HepG2 (cell line): ENCODE data around the gene PLD4.

Source experiments
- ATF3 ChIP-seq: sonication (generic); formaldehyde crosslinking; IDR thresholded peaks from 2 replicates; pipeline ENCODE4 v1.4.0; 2020; ENCODE audit warnings: missing genetic modification reagents
- CTCF ChIP-seq: sonication (generic); formaldehyde crosslinking; IDR thresholded peaks from 2 replicates; pipeline ENCODE4 v1.5.0; 2020; ENCODE audit warnings: mild to moderate bottlenecking, missing genetic modification reagents, moderate library complexity
- RAD21 ChIP-seq: fragments of 450-650 bp; formaldehyde crosslinking; IDR thresholded peaks from 2 replicates; pipeline ENCODE4 v1.5.0; 2020; ENCODE audit warnings: mild to moderate bottlenecking
- SP2 ChIP-seq: sonication (generic); formaldehyde crosslinking; IDR thresholded peaks from 2 replicates; pipeline ENCODE4 v1.5.1; 2020; ENCODE audit warnings: mild to moderate bottlenecking, missing genetic modification reagents
- ZFP37 ChIP-seq: sonication (generic); formaldehyde crosslinking; IDR thresholded peaks from 2 replicates; pipeline ENCODE4 v1.4.0; 2020; ENCODE audit warnings: missing genetic modification reagents, borderline replicate concordance
- ZFP91 ChIP-seq: sonication (generic); formaldehyde crosslinking; IDR thresholded peaks from 2 replicates; pipeline ENCODE4 v1.9.0; 2022; ENCODE audit warnings: missing genetic modification reagents, mild to moderate bottlenecking, borderline replicate concordance

GRCh38 chr14:104897330-104898194, 27.1 kb upstream of the PLD4 start:
- TF ChIP-seq CTCF (CRISPR knock-in tag) (no peak), ZFP91 (CRISPR knock-in tag) (no peak), SP2 (CRISPR knock-in tag) (no peak), RAD21 (CRISPR knock-in tag) (no peak), ZFP37 (no peak), ATF3 (CRISPR knock-in tag) (no peak)
